OCI-LY3 (cell line): ENCODE measurements around the gene PCDHA3.

ENCODE experiments used
- CTCF ChIP-seq: fragments of 200-600, 300-600 bp; sonication (generic); IDR thresholded peaks from 2 replicates; pipeline ENCODE4 v1.5.1; 2014; ENCODE audit warnings: antibody characterized with exemption, low read length, low read depth
- EZH2phosphoT487 ChIP-seq: fragments of 200-600 bp; shearing (Covaris generic); IDR thresholded peaks from 2 replicates; pipeline ENCODE4 v1.6.1; 2018; ENCODE audit warnings: antibody characterized with exemption, mixed run types, low read depth

DNA sequence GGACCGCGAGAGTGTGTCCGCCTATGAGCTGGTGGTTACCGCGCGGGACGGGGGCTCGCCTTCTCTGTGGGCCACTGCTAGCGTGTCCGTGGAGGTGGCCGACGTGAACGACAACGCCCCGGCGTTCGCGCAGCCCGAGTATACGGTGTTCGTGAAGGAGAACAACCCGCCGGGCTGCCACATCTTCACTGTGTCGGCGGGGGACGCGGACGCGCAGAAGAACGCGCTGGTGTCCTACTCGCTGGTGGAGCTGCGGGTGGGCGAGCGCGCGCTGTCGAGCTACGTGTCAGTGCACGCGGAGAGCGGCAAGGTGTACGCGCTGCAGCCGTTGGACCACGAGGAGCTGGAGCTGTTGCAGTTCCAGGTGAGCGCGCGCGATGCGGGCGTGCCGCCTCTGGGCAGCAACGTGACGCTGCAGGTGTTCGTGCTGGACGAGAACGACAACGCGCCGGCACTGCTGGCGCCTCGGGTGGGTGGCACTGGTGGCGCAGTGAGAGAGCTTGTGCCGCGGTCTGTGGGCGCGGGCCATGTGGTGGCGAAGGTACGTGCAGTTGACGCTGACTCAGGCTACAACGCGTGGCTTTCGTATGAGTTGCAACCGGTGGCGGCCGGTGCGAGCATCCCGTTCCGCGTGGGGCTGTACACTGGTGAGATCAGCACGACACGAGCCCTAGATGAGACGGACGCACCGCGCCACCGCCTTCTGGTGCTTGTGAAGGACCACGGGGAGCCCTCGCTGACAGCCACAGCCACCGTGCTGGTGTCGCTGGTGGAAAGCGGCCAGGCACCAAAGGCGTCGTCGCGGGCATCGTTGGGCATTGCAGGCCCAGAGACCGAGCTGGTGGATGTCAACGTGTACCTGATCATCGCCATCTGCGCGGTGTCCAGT is 35.0 kb downstream of the PCDHA3 start:
- TF ChIP-seq CTCF (no peak), EZH2phosphoT487 (no peak)
